Liver (tissue), 9 donors: ENCODE measurements around the gene MACROD1. TPM values are rescaled to one million over a fixed set of nuclear protein-coding genes. Genes with fewer than 3 reads are reported as not detected.

Experiments
- DNase-seq: peaks from one replicate; pipeline ENCODE4 v3.0.0-alpha.2; 2017; ENCODE audit warnings: low spot score
- H3K27ac ChIP-seq, 2 donors: one replicate each; pipeline ENCODE4 v1.7.0; 2013; ENCODE audit warnings: inconsistent platforms in 2 of 2, low read length in 2 of 2, control low read depth in 1 of 2, low read depth in 1 of 2, mild to moderate bottlenecking in 1 of 2
- H3K27me3 ChIP-seq, 4 donors: one replicate each; pipeline versions ENCODE4 v1.6.1 to v1.7.0; 2013; ENCODE audit warnings: low read length in 3 of 4, inconsistent platforms in 1 of 4, mild to moderate bottlenecking in 1 of 4, moderate library complexity in 1 of 4; ENCODE audit not compliant: control insufficient read depth in 4 of 4, insufficient read depth in 4 of 4
- H3K36me3 ChIP-seq, 4 donors: one replicate each; pipeline versions ENCODE4 v1.6.1 to v1.7.0; 2013; ENCODE audit warnings: low read length in 3 of 4, mild to moderate bottlenecking in 3 of 4, low read depth in 1 of 4, moderate library complexity in 1 of 4; ENCODE audit not compliant: control insufficient read depth in 4 of 4, insufficient read depth in 3 of 4
- H3K4me1 ChIP-seq, 4 donors: one replicate each; pipeline versions ENCODE4 v1.6.1 to v1.7.0; 2013; ENCODE audit warnings: low read length in 3 of 4, mild to moderate bottlenecking in 3 of 4, moderate library complexity in 1 of 4; ENCODE audit not compliant: control insufficient read depth in 4 of 4, insufficient read depth in 4 of 4
- H3K4me3 ChIP-seq, 3 donors: one replicate each; pipeline versions ENCODE4 v1.6.1 to v1.7.0; 2013; ENCODE audit warnings: low read length in 3 of 3, control low read depth in 1 of 3, low read depth in 1 of 3, mild to moderate bottlenecking in 1 of 3
- H3K9ac ChIP-seq, 2 donors: one replicate each; pipeline ENCODE4 v1.7.0; 2013; ENCODE audit warnings: low read length in 2 of 2, mild to moderate bottlenecking in 2 of 2, moderate library complexity in 2 of 2, control low read depth in 1 of 2, low read depth in 1 of 2
- H3K9me3 ChIP-seq, 4 donors: one replicate each; pipeline versions ENCODE4 v1.6.1 to v1.7.0; 2013; ENCODE audit warnings: low read length in 3 of 4; ENCODE audit not compliant: control insufficient read depth in 4 of 4
- CTCF ChIP-seq: fragments of 150-350 bp; IDR thresholded peaks from 2 replicates; pipeline ENCODE4 v1.5.1; 2017; ENCODE audit warnings: improper control_type of control experiment, low read depth, low read length; ENCODE audit not compliant: missing input control
- EGR1 ChIP-seq, 2 donors: IDR thresholded peaks; 2 replicates each; pipeline ENCODE4 v1.6.1; 2016 to 2018; ENCODE audit warnings: antibody characterized with exemption in 2 of 2, low read depth in 2 of 2
- FOXA1 ChIP-seq: IDR thresholded peaks from 2 replicates; pipeline ENCODE4 v1.6.1; 2016; ENCODE audit warnings: antibody characterized with exemption
- FOXA2 ChIP-seq: IDR thresholded peaks from 2 replicates; pipeline ENCODE4 v1.6.1; 2016; ENCODE audit warnings: antibody characterized with exemption
- GABPA ChIP-seq, 2 donors: IDR thresholded peaks in 1 of 2; conservative IDR thresholded peaks in 1 of 2; 2 replicates each; pipeline ENCODE4 v1.6.1; 2016; ENCODE audit warnings: antibody characterized with exemption in 2 of 2, mild to moderate bottlenecking in 1 of 2, moderate library complexity in 1 of 2
- HNF4G ChIP-seq: IDR thresholded peaks from 2 replicates; pipeline ENCODE4 v1.6.1; 2016; ENCODE audit warnings: antibody characterized with exemption
- JUND ChIP-seq, 2 donors: IDR thresholded peaks; 2 replicates each; pipeline ENCODE4 v1.6.1; 2016; ENCODE audit warnings: antibody characterized with exemption in 2 of 2
- NR2F2 ChIP-seq: IDR thresholded peaks from 2 replicates; pipeline ENCODE4 v1.6.1; 2016; ENCODE audit warnings: antibody characterized with exemption
- RAD21 ChIP-seq, 2 donors: IDR thresholded peaks; 2 replicates each; pipeline ENCODE4 v1.6.1; 2016; ENCODE audit warnings: antibody characterized with exemption in 2 of 2, mild to moderate bottlenecking in 2 of 2
- RXRA ChIP-seq, 2 donors: IDR thresholded peaks; 2 replicates each; pipeline ENCODE4 v1.6.1; 2017 to 2018; ENCODE audit warnings: antibody characterized with exemption in 2 of 2, mild to moderate bottlenecking in 1 of 2
- SP1 ChIP-seq: IDR thresholded peaks from 2 replicates; pipeline ENCODE4 v1.6.1; 2018; ENCODE audit warnings: antibody characterized with exemption, mild to moderate bottlenecking
- TAF1 ChIP-seq: conservative IDR thresholded peaks from 2 replicates; pipeline ENCODE4 v1.6.1; 2016; ENCODE audit warnings: antibody characterized with exemption, mild to moderate bottlenecking
- YY1 ChIP-seq: IDR thresholded peaks from 2 replicates; pipeline ENCODE4 v1.6.1; 2016; ENCODE audit warnings: antibody characterized with exemption, mild to moderate bottlenecking
- ZBTB33 ChIP-seq: IDR thresholded peaks from 2 replicates; pipeline ENCODE4 v1.6.1; 2016; ENCODE audit warnings: antibody characterized with exemption
- WGBS: extraction: QIAGEN DNeasy Blood & Tissue Kit; methylation state at CpG from one replicate; pipeline ENCODE4 v1.1.7; 2013; 5-methylcytosine and 5-hydroxymethylcytosine counted together
- polyA plus RNA-seq, 2 donors: library from polyadenylated mRNA; stranded (reverse) in 1 of 2; unstranded in 1 of 2; fragments of 200-250 nt in 1 of 2; fragments of >200 nt in 1 of 2; fragmentation: Nextera tagmentation in 1 of 2; extraction: Ambion mirVana in 1 of 2; gene quantifications; one replicate each; pipeline versions ENCODE4 v1.2.1 to v1.2.3, GENCODE V29; 2013 to 2015
- total RNA-seq, 2 donors: library from RNA; depleted of rRNA; stranded (reverse); fragments of >200 nt; gene quantifications; one replicate each; pipeline ENCODE4 v1.2.3, GENCODE V29; 2014
- TF ChIP-seq, protein P1 (sequence below): IDR thresholded peaks from 2 replicates; pipeline ENCODE4 v1.6.1; 2016; ENCODE audit warnings: antibody characterized with exemption
- TF ChIP-seq, protein P2 (sequence below): IDR thresholded peaks from 2 replicates; pipeline ENCODE4 v1.6.1; 2016; ENCODE audit warnings: antibody characterized with exemption
- TF ChIP-seq, protein P3 (sequence below): IDR thresholded peaks from 2 replicates; pipeline ENCODE4 v1.6.1; 2016; ENCODE audit warnings: antibody characterized with exemption, mild to moderate bottlenecking
- donor health status: healthy.
- donor health status: healthy.
- donor health status: healthy.
- donor health status: healthy.
- donor health status: healthy.

The MACROD1 gene
- total and polyA plus RNA-seq, 4 donors, result 8.9 to 25.9 (median 13.1) TPM

DNA sequence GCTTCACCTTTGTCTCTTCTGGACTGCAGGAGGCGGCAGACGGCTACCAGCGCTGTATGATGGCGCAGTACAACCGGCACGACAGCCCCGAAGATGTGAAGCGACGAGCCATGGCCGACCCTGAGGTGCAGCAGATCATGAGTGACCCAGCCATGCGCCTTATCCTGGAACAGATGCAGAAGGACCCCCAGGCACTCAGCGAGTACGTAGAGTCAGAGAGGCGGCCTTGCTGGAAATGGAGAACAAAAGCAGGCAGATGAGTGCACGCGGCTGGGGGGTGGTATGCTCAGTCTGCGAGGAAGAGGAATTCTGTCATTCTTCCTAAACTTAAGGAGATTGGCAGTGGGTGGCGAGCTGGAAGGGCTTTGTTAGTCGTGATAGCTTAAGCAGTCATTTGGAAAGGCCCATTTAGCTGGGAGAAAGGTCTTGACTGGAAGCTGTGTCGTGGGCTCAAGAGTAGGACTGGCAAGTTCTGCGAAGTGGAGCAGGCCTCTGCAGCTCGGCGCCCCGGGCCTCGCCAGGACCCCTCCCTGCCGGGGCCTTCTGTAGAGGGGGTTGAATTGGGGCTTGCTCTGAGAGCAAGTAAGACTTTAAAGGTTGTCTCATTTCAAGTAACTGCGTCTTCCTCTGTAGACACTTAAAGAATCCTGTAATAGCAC lies 37.6 kb upstream of the MACROD1 start:
- H3K4me1 ChIP-seq, result peaks cover 0 to 12% (median 5%) of the 10 kb centered on the region in 4 donors
- H3K27me3 ChIP-seq, result no peaks in the 10 kb centered on the region
- DNase-seq, result no peak
- H3K4me3 ChIP-seq, result no peak overlapping the region
- H3K9ac ChIP-seq, result no peak overlapping the region
- peaks cover 18 to 41% (median 32%) of the 10 kb centered on the region in 4 donors for H3K36me3 ChIP-seq
- TF ChIP-seq, protein P1, sequence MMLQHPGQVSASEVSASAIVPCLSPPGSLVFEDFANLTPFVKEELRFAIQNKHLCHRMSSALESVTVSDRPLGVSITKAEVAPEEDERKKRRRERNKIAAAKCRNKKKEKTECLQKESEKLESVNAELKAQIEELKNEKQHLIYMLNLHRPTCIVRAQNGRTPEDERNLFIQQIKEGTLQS, result no peak
- TF ChIP-seq EGR1 (IDR thresholded peaks at IDR 0.05; ENCODE audit: low read depth in 2 of 2) (no peak), SP1 (no peak), FOXA1 (no peak), HNF4G (no peak), RXRA (IDR thresholded peaks at IDR 0.05) (no peak), FOXA2 (no peak), YY1 (no peak), JUND (IDR thresholded peaks at IDR 0.05) (no peak), ZBTB33 (no peak), NR2F2 (no peak), GABPA (IDR thresholded peaks at IDR 0.05 in 1 of 2, conservative IDR thresholded peaks at IDR 0.05 in 1 of 2) (no peak), RAD21 (IDR thresholded peaks at IDR 0.05) (no peak), CTCF (no peak), TAF1 (no peak)
- TF ChIP-seq, protein P2, sequence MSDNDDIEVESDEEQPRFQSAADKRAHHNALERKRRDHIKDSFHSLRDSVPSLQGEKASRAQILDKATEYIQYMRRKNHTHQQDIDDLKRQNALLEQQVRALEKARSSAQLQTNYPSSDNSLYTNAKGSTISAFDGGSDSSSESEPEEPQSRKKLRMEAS, result no peak
- TF ChIP-seq, protein P3, sequence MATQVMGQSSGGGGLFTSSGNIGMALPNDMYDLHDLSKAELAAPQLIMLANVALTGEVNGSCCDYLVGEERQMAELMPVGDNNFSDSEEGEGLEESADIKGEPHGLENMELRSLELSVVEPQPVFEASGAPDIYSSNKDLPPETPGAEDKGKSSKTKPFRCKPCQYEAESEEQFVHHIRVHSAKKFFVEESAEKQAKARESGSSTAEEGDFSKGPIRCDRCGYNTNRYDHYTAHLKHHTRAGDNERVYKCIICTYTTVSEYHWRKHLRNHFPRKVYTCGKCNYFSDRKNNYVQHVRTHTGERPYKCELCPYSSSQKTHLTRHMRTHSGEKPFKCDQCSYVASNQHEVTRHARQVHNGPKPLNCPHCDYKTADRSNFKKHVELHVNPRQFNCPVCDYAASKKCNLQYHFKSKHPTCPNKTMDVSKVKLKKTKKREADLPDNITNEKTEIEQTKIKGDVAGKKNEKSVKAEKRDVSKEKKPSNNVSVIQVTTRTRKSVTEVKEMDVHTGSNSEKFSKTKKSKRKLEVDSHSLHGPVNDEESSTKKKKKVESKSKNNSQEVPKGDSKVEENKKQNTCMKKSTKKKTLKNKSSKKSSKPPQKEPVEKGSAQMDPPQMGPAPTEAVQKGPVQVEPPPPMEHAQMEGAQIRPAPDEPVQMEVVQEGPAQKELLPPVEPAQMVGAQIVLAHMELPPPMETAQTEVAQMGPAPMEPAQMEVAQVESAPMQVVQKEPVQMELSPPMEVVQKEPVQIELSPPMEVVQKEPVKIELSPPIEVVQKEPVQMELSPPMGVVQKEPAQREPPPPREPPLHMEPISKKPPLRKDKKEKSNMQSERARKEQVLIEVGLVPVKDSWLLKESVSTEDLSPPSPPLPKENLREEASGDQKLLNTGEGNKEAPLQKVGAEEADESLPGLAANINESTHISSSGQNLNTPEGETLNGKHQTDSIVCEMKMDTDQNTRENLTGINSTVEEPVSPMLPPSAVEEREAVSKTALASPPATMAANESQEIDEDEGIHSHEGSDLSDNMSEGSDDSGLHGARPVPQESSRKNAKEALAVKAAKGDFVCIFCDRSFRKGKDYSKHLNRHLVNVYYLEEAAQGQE, result no peak
- no peak overlapping the region for H3K27ac ChIP-seq
- 95% methylated on average over 27 of the region's 27 CpGs for WGBS
- H3K9me3 ChIP-seq, result no peaks in the 10 kb centered on the region
